ENCODE measurements around the gene SEPTIN8. TPM values are rescaled to one million over a fixed set of nuclear protein-coding genes. Genes with fewer than 3 reads are reported as not detected.

SEPTIN8 gene
- total and polyA plus RNA-seq, 2 of the 13 experiments (the other 11 are each of a cell fraction or from before 2014, with no cell fraction given): 41.4 to 49.9 TPM

DNA sequence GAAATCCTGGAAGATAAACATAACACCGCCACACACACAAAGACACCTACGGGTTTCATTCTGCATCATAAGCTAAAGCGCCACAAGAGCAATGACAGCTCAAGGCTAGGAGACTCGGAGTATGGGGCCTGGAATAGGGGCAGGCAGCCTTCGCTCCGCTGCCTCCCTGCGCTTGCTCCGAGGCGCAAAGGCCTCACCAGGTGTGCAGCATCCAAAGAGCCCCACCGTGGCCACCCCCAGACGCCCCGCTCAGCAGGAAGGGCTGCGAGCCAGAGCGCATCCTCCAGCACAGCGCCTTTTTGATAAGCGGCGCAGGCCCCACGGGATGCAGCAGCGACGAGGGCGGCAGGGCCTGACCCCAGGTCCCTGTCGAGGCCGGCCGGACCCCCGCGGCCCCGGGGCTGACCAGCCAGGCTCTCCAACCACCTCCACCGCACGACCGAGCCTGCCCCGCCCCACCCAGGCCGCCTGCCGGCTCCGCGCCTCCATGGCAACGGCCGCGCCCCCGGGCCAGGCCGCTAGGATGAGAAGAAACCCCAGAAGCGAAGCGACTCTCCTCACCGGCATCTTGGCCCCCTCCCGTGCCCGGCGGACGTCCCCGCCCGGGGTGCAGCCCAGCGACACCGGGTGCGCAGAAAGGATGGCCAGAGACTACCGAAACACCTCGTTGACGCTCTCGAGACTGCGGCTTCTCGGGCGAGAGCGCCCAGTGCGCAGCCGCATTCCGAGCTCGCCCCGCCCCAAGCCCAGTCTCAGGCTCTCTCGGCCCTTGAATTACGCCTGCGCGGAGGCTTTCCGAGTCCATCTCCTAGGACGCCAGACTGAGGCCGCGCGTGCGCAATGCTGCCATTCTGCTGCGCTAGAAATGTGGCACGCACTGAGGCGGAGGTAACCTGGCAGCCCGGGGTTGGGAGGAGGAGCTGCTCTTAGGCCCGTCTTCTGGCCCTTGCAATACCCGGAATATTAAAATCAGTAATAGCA, 39.9 kb downstream of the SEPTIN8 start, which contains the start of gene KIF3A (continued):
- TF ChIP-seq, protein P1, sequence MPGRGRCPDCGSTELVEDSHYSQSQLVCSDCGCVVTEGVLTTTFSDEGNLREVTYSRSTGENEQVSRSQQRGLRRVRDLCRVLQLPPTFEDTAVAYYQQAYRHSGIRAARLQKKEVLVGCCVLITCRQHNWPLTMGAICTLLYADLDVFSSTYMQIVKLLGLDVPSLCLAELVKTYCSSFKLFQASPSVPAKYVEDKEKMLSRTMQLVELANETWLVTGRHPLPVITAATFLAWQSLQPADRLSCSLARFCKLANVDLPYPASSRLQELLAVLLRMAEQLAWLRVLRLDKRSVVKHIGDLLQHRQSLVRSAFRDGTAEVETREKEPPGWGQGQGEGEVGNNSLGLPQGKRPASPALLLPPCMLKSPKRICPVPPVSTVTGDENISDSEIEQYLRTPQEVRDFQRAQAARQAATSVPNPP (CRISPR knock-in tag; IDR thresholded peaks at IDR 0.05): no peak
- TF ChIP-seq AGO1 (IDR thresholded peaks at IDR 0.05; ENCODE audit: low read depth, low read length, poor library complexity, severe bottlenecking): no peak
- TF ChIP-seq ZNF678 (CRISPR knock-in tag; IDR thresholded peaks at IDR 0.05): 0 out of 2 replicates have a peak, but pooled peaks have one; percentile 71
- no peak for TF ChIP-seq ZSCAN22 (CRISPR knock-in tag; IDR thresholded peaks at IDR 0.05)
- TF ChIP-seq, protein P2, sequence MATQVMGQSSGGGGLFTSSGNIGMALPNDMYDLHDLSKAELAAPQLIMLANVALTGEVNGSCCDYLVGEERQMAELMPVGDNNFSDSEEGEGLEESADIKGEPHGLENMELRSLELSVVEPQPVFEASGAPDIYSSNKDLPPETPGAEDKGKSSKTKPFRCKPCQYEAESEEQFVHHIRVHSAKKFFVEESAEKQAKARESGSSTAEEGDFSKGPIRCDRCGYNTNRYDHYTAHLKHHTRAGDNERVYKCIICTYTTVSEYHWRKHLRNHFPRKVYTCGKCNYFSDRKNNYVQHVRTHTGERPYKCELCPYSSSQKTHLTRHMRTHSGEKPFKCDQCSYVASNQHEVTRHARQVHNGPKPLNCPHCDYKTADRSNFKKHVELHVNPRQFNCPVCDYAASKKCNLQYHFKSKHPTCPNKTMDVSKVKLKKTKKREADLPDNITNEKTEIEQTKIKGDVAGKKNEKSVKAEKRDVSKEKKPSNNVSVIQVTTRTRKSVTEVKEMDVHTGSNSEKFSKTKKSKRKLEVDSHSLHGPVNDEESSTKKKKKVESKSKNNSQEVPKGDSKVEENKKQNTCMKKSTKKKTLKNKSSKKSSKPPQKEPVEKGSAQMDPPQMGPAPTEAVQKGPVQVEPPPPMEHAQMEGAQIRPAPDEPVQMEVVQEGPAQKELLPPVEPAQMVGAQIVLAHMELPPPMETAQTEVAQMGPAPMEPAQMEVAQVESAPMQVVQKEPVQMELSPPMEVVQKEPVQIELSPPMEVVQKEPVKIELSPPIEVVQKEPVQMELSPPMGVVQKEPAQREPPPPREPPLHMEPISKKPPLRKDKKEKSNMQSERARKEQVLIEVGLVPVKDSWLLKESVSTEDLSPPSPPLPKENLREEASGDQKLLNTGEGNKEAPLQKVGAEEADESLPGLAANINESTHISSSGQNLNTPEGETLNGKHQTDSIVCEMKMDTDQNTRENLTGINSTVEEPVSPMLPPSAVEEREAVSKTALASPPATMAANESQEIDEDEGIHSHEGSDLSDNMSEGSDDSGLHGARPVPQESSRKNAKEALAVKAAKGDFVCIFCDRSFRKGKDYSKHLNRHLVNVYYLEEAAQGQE (IDR thresholded peaks at IDR 0.05; ENCODE audit: borderline replicate concordance in 1 of 2, low read depth in 1 of 2, low read length in 2 of 2): no peak
- no peak for TF ChIP-seq MTF1 (CRISPR knock-in tag; IDR thresholded peaks at IDR 0.05)
- peak; percentile 50; the same call in 1 of the 2 replicates for TF ChIP-seq MYC (CRISPR knock-in tag; IDR thresholded peaks at IDR 0.05; ENCODE audit: borderline replicate concordance)
- TF ChIP-seq EHMT2 (IDR thresholded peaks at IDR 0.05; ENCODE audit: borderline replicate concordance, low read depth, low read length): no peak
- TF ChIP-seq NR3C1 (CRISPR knock-in tag; IDR thresholded peaks at IDR 0.05): no peak
- no peak for TF ChIP-seq ZNF83 (CRISPR knock-in tag; IDR thresholded peaks at IDR 0.05; ENCODE audit: borderline replicate concordance)
- TF ChIP-seq SNAPC2 (CRISPR knock-in tag; IDR thresholded peaks at IDR 0.05): no peak
- no peak for TF ChIP-seq SIX4 (CRISPR knock-in tag; IDR thresholded peaks at IDR 0.05)
- TF ChIP-seq ZNF572 (CRISPR knock-in tag; IDR thresholded peaks at IDR 0.05): no peak
- no peak for TF ChIP-seq ZNF724P (CRISPR knock-in tag; IDR thresholded peaks at IDR 0.05; ENCODE audit: borderline replicate concordance)
- TF ChIP-seq TSC22D2 (CRISPR knock-in tag; IDR thresholded peaks at IDR 0.05; ENCODE audit: borderline replicate concordance): no peak
- no peak for TF ChIP-seq DPF2 (CRISPR knock-in tag; IDR thresholded peaks at IDR 0.05; ENCODE audit: borderline replicate concordance, low read depth)
- TF ChIP-seq ZNF713 (CRISPR knock-in tag; IDR thresholded peaks at IDR 0.05): no peak
- TF ChIP-seq CHD4 (IDR thresholded peaks at IDR 0.05; ENCODE audit: borderline replicate concordance, low read length): no peak
- TF ChIP-seq, protein P3, sequence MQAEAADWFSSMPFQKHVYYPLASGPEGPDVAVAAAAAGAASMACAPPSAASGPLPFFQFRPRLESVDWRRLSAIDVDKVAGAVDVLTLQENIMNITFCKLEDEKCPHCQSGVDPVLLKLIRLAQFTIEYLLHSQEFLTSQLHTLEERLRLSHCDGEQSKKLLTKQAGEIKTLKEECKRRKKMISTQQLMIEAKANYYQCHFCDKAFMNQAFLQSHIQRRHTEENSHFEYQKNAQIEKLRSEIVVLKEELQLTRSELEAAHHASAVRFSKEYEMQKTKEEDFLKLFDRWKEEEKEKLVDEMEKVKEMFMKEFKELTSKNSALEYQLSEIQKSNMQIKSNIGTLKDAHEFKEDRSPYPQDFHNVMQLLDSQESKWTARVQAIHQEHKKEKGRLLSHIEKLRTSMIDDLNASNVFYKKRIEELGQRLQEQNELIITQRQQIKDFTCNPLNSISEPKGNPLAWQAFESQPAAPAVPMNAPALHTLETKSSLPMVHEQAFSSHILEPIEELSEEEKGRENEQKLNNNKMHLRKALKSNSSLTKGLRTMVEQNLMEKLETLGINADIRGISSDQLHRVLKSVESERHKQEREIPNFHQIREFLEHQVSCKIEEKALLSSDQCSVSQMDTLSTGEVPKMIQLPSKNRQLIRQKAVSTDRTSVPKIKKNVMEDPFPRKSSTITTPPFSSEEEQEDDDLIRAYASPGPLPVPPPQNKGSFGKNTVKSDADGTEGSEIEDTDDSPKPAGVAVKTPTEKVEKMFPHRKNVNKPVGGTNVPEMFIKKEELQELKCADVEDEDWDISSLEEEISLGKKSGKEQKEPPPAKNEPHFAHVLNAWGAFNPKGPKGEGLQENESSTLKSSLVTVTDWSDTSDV (CRISPR knock-in tag; IDR thresholded peaks at IDR 0.05): no peak
- TF ChIP-seq KDM1A (CRISPR knock-in tag; IDR thresholded peaks at IDR 0.05): no peak
- TF ChIP-seq, protein P4, sequence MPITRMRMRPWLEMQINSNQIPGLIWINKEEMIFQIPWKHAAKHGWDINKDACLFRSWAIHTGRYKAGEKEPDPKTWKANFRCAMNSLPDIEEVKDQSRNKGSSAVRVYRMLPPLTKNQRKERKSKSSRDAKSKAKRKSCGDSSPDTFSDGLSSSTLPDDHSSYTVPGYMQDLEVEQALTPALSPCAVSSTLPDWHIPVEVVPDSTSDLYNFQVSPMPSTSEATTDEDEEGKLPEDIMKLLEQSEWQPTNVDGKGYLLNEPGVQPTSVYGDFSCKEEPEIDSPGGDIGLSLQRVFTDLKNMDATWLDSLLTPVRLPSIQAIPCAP (CRISPR knock-in tag; IDR thresholded peaks at IDR 0.05; ENCODE audit: low read depth): 0 out of 2 replicates have a peak, but pooled peaks have one; percentile 78

Data from HepG2 (cell line).